Naive thymus-derived CD4-positive, alpha-beta T cell (primary cell): Measurements from ENCODE around the gene SLC12A9. TPM values are rescaled to one million over a fixed set of nuclear protein-coding genes. Genes with fewer than 3 reads are reported as not detected.
"Not testable (repeated sequence)": the region's sequence is repeated elsewhere in the genome, so short reads cannot be mapped to it uniquely, and the experiment has no call there.

Experiments
- ATAC-seq: fragments of 150-1000 bp; cut with Tn5 transposase; 2 replicates; pipeline ENCODE4 v1.10.0; 2021; ENCODE audit warnings: mild to moderate bottlenecking, moderate library complexity
- CTCF ChIA-PET: fragments of 350-600 bp; sonication (Branson Sonifier 250); formaldehyde crosslinking; loops from one replicate; lab custom pipeline; 2021; ENCODE audit warnings: antibody characterized with exemption; lab: Charles Lee
- POLR2A ChIA-PET: fragments of 350-600 bp; sonication (Branson Sonifier 250); formaldehyde crosslinking; loops from one replicate; lab custom pipeline; 2021; ENCODE audit warnings: antibody characterized with exemption, inconsistent platforms; lab: Charles Lee
- DNase-seq, 9 donors: peaks; one replicate each; pipeline versions ENCODE4 v3.0.0 to v3.0.0-alpha.2; 2020 to 2022; ENCODE audit warnings: mixed read lengths in 1 of 9
- H3K27ac ChIP-seq: one replicate; pipeline ENCODE4 v1.7.0; 2013; ENCODE audit warnings: mild to moderate bottlenecking, low read depth, low read length, moderate library complexity
- H3K27me3 ChIP-seq, 2 donors: one replicate each; pipeline ENCODE4 v1.7.0; 2013; ENCODE audit warnings: low read length in 2 of 2, mild to moderate bottlenecking in 2 of 2, moderate library complexity in 2 of 2; ENCODE audit not compliant: control insufficient read depth in 2 of 2, insufficient read depth in 2 of 2
- H3K36me3 ChIP-seq, 3 experiments: 1 replicate in 2 of 3; 2 replicates in 1 of 3; pipeline ENCODE4 v1.7.0; 2013; ENCODE audit warnings: low read length in 3 of 3, mild to moderate bottlenecking in 3 of 3, moderate library complexity in 1 of 3; ENCODE audit not compliant: insufficient read depth in 3 of 3, control insufficient read depth in 2 of 3
- H3K4me1 ChIP-seq, 2 donors: one replicate each; pipeline ENCODE4 v1.7.0; 2013; ENCODE audit warnings: low read length in 2 of 2, mild to moderate bottlenecking in 2 of 2, moderate library complexity in 1 of 2; ENCODE audit not compliant: control insufficient read depth in 2 of 2, insufficient read depth in 2 of 2
- H3K4me3 ChIP-seq: 2 replicates; pipeline ENCODE4 v1.7.0; 2013; ENCODE audit warnings: mild to moderate bottlenecking, low read length
- H3K9me3 ChIP-seq, 3 experiments: 1 replicate in 2 of 3; 2 replicates in 1 of 3; pipeline ENCODE4 v1.7.0; 2013; ENCODE audit warnings: low read length in 3 of 3; ENCODE audit not compliant: control insufficient read depth in 2 of 3
- H3K27ac Mint-ChIP-seq, 9 donors: one replicate each; pipeline ENCODE4 v1.8.0; 2020 to 2022; ENCODE audit warnings: mixed read lengths in 9 of 9, mild to moderate bottlenecking in 8 of 9, moderate library complexity in 5 of 9, inconsistent platforms in 2 of 9
- H3K27me3 Mint-ChIP-seq, 5 donors: one replicate each; pipeline ENCODE4 v1.8.0; 2021 to 2022; ENCODE audit warnings: mixed read lengths in 5 of 5, mild to moderate bottlenecking in 1 of 5
- H3K36me3 Mint-ChIP-seq, 5 donors: one replicate each; pipeline ENCODE4 v1.8.0; 2020 to 2022; ENCODE audit warnings: mixed read lengths in 5 of 5, mild to moderate bottlenecking in 3 of 5, inconsistent platforms in 1 of 5
- H3K4me1 Mint-ChIP-seq, 7 donors: one replicate each; pipeline ENCODE4 v1.8.0; 2020 to 2022; ENCODE audit warnings: mixed read lengths in 7 of 7, mild to moderate bottlenecking in 3 of 7, inconsistent platforms in 1 of 7
- H3K4me3 Mint-ChIP-seq, 10 donors: one replicate each; pipeline ENCODE4 v1.8.0; 2020 to 2022; ENCODE audit warnings: mild to moderate bottlenecking in 10 of 10, mixed read lengths in 10 of 10, moderate library complexity in 6 of 10, inconsistent platforms in 2 of 10
- H3K9me3 Mint-ChIP-seq, 11 donors: one replicate each; pipeline ENCODE4 v1.8.0; 2020 to 2022; ENCODE audit warnings: mixed read lengths in 11 of 11, mild to moderate bottlenecking in 4 of 11, inconsistent platforms in 1 of 11, moderate library complexity in 1 of 11
- intact Hi-C, 2 donors: fragments of 100-400 bp; cut with micrococcal nuclease; formaldehyde crosslinking; loops; one replicate each; pipeline ENCODE4 v1.15.1; 2023
- polyA plus RNA-seq, 2 donors: library from polyadenylated mRNA; unstranded; fragments of 300-500 nt; fragmentation: Illumina TruSeq; gene quantifications; one replicate each; pipeline ENCODE4 v1.2.3, GENCODE V29; 2021
- total RNA-seq, 6 experiments: library from RNA in 5 of 6; stranded (reverse) in 5 of 6; gene quantifications; 1 replicate in 5 of 6; 2 replicates in 1 of 6; pipeline ENCODE4 v1.2.3 and lab custom pipeline; 2021 to 2026

Gene SLC12A9
- total and polyA plus RNA-seq, 7 experiments from 2014 or later = 5.0 to 78.6 (median 58.3) TPM

DNA sequence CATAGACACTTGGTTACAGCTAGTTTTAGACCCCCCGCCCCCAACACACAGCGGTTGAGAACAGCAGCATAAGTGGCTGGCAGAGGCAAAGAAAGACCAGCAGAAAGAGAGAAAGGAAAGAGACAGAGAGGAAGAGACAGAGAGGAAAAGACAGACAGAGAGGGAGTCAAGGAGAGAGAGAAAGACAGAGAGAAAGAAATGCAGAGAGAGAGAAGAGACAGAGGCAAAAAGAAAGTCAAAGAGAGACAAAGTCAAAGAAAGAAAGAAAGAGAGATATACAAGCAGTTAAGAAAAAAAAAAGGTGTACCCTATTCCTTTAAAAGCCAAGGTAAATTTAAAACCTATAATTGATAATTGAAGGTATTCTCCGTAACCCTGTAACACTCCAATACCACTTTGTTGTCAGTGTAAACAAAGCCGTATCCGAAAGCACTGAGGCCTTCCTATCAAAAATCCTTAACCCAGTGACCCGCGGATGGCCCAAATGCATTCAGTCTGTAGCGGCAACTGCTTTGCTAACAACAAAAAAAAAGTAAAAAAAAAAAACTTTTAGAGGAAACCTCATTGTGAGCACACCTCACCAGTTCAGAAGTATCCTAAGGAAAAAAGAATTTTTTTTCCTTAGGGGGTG lies 11.9 kb upstream of the SLC12A9 start:
- H3K36me3 Mint-ChIP-seq = no peaks in the 10 kb centered on the region
- Histone ChIP-seq H3K4me3 (no peak overlapping the region), H3K27ac (no peak overlapping the region), H3K36me3 (no peaks in the 10 kb centered on the region), H3K9me3 (no peaks in the 10 kb centered on the region), H3K27me3 (no peaks in the 10 kb centered on the region), H3K4me1 (no peaks in the 10 kb centered on the region)
- CTCF ChIA-PET = no interaction called here
- peaks cover 4 to 17% (median 15%) of the 10 kb centered on the region in 7 donors for H3K4me1 Mint-ChIP-seq
- no peak overlapping the region for H3K4me3 Mint-ChIP-seq
- no peak for ATAC-seq
- POLR2A ChIA-PET = no interaction called here
- intact Hi-C loops = no loop called here
- no peaks in the 10 kb centered on the region for H3K27me3 Mint-ChIP-seq
- H3K27ac Mint-ChIP-seq = no peak overlapping the region
- DNase-seq = no peak
- peaks cover 0 to 1% (median 0%) of the 10 kb centered on the region in 11 donors for H3K9me3 Mint-ChIP-seq

DNA sequence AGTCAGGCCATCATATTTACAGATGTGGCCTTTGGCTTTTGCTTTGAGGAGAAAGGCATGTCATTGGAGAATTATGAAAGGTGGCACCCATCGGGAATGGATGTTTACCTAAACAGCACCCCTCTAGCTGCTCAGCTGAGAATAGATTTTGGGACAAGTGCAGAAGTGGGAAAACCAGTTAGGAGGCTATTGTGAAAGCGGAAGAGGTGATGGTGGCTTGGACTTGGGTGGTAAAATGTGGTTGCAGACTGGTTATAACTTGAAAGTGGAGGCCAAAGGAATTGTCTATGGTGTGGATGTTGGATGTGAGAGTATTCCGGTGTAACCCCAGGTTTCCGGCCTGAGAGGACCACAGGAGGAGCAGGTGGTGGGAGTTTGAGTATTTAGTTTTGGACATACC lies 5.2 kb upstream of the SLC12A9 start:
- no peak overlapping the region for H3K4me3 Mint-ChIP-seq
- POLR2A ChIA-PET = no interaction called here
- Histone ChIP-seq H3K27me3 (no peaks in the 10 kb centered on the region), H3K9me3 (no peaks in the 10 kb centered on the region), H3K4me3 (no peak overlapping the region), H3K4me1 (peaks cover 0 to 6% of the 10 kb centered on the region in 2 donors), H3K36me3 (no peaks in the 10 kb centered on the region), H3K27ac (no peak overlapping the region)
- CTCF ChIA-PET = interaction anchor here (0.6 kb wide), 2 partner anchors 48 to 724 kb away, joined by 3 read pairs; no protein-coding TSS in a partner anchor
- H3K27me3 Mint-ChIP-seq = no peaks in the 10 kb centered on the region
- H3K27ac Mint-ChIP-seq = no peak overlapping the region
- intact Hi-C loops = no loop called here
- no peaks in the 10 kb centered on the region for H3K9me3 Mint-ChIP-seq
- peaks cover 0 to 9% (median 5%) of the 10 kb centered on the region in 7 donors for H3K4me1 Mint-ChIP-seq
- peaks cover 0 to 7% (median 0%) of the 10 kb centered on the region in 5 donors for H3K36me3 Mint-ChIP-seq
- DNase-seq = no peak
- ATAC-seq = no peak

DNA sequence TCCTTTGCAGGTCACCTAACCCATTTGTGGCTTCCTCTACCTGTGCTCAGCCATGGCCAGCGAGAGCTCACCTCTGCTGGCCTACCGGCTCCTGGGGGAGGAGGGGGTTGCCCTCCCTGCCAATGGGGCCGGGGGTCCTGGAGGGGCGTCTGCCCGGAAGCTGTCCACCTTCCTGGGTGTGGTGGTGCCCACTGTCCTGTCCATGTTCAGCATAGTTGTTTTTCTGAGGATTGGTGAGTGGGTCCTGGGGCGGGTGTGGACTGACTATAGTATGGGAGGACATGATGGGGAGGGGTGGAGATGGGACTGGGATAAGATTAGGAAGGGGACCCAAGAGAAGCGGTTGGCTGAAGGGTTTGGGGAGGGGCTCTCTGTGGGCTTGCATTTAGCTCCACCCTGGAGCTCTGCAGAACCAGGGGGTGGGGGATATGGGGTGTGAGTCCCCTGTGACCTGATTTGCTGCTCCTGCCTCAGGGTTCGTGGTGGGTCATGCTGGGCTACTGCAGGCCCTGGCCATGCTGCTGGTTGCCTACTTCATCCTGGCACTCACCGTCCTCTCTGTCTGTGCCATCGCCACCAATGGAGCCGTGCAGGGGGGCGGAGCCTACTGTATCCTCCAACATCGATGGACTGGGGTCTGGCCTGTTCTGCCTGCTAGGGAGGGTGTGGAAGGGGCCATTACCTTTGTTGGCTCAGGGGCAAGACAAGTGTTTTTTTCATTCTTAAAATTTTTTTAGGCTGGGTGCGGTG lies 1.8 kb downstream of the SLC12A9 start:
- ChIA-PET CTCF (interaction anchor here (0.6 to 4.3 kb wide), 3 partner anchors 35 to 149 kb away, joined by 3 to 37 read pairs (median 8); partner anchors contain the start of genes POP7 and UFSP1), POLR2A (interaction anchor here (0.7 to 3.1 kb wide), 6 partner anchors 10 to 425 kb away, joined by 3 to 21 read pairs (median 4); partner anchors contain the start of genes MEPCE, NYAP1, POP7 and SRRT)
- peak overlapping the region in 3 of 9 donors; percentile 6 to 90 (median 62) for H3K27ac Mint-ChIP-seq
- ATAC-seq = no peak
- DNase-seq = no peak
- H3K9me3 Mint-ChIP-seq = no peaks in the 10 kb centered on the region
- peaks cover 0 to 37% (median 0%) of the 10 kb centered on the region in 3 experiments for H3K36me3 ChIP-seq
- H3K27me3 Mint-ChIP-seq = no peaks in the 10 kb centered on the region
- no peaks in the 10 kb centered on the region for H3K27me3 ChIP-seq
- no peak overlapping the region for H3K4me3 ChIP-seq
- peaks cover 0 to 31% (median 19%) of the 10 kb centered on the region in 7 donors for H3K4me1 Mint-ChIP-seq
- peaks cover 8 to 16% of the 10 kb centered on the region in 2 donors for H3K4me1 ChIP-seq
- peaks cover 0 to 12% (median 6%) of the 10 kb centered on the region in 5 donors for H3K36me3 Mint-ChIP-seq
- intact Hi-C loops = loop anchor here (5.0 kb wide), 2 partner anchors 162 to 377 kb away; partner anchors contain the start of genes GIGYF1 (in 1 of the 2) and TSC22D4 (in 1 of the 2)
- H3K9me3 ChIP-seq = no peaks in the 10 kb centered on the region
- peak overlapping the region in 9 of 10 donors; percentile 89 to 95 (median 92) for H3K4me3 Mint-ChIP-seq
- H3K27ac ChIP-seq = no peak overlapping the region

DNA sequence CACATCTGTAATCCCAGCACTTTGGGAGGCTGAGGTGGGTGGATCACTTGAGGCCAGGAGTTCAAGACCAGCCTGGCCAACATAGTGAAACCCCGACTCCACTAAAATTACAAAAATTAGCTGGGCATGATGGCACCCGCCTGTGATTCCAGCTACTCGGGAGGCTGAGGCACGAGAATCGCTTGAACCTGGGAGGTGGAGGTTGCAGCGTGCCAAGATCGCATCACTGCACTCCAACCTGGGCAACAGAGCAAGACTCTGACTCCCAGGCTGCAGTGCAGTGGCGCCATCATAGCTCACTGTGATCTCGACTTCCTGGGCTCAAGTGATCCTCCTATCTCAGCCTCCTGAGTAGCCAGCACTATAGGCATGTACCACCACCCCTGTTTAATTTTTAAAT lies 2.4 kb downstream of the SLC12A9 start:
- H3K27ac Mint-ChIP-seq, CTCF ChIA-PET, H3K27me3 ChIP-seq, ATAC-seq, H3K9me3 ChIP-seq, H3K9me3 Mint-ChIP-seq, H3K27me3 Mint-ChIP-seq, H3K27ac ChIP-seq, H3K4me3 ChIP-seq, DNase-seq: not testable (repeated sequence)
- Histone ChIP-seq H3K36me3 (peaks cover 0 to 43% (median 0%) of the 10 kb centered on the region in 3 experiments), H3K4me1 (peaks cover 8 to 16% of the 10 kb centered on the region in 2 donors)
- Mint-ChIP-seq H3K4me1 (peaks cover 0 to 31% (median 19%) of the 10 kb centered on the region in 7 donors), H3K36me3 (peaks cover 0 to 16% (median 9%) of the 10 kb centered on the region in 5 donors), H3K4me3 (peak overlapping the region in 1 of 10 donors; percentile 13)
- POLR2A ChIA-PET = interaction anchor here (1.8 to 2.1 kb wide), 2 partner anchors 9 to 20 kb away, joined by 4 to 10 read pairs; partner anchors contain the start of gene SRRT
- intact Hi-C loops = loop anchor here (5.0 kb wide), 2 partner anchors 163 to 378 kb away; partner anchors contain the start of genes GIGYF1 (in 1 of the 2) and TSC22D4 (in 1 of the 2)

DNA sequence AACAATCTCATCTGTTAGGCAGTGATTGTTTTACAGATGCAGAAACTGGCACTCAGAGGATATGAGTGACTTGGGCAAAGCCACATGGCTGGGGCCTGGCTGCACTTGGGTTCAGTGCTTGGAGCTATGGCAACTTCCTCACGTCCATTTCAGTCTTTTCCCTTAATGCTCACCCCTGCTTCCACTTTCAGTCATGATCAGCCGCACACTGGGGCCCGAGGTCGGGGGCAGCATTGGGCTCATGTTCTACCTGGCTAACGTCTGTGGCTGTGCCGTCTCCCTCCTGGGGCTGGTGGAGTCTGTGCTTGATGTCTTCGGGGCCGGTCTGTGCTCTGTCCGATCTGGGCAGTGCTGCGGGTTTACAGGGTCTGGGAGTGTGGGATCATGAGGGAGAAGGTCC lies 3.0 kb downstream of the SLC12A9 start:
- H3K4me1 ChIP-seq = peaks cover 8 to 16% of the 10 kb centered on the region in 2 donors
- peaks cover 0 to 31% (median 19%) of the 10 kb centered on the region in 7 donors for H3K4me1 Mint-ChIP-seq
- no peak overlapping the region for H3K27ac ChIP-seq
- peaks cover 0 to 49% (median 5%) of the 10 kb centered on the region in 3 experiments for H3K36me3 ChIP-seq
- H3K9me3 ChIP-seq = no peaks in the 10 kb centered on the region
- no peak for DNase-seq
- CTCF ChIA-PET = no interaction called here
- intact Hi-C loops = no loop called here
- H3K27me3 ChIP-seq = no peaks in the 10 kb centered on the region
- H3K27ac Mint-ChIP-seq = peak overlapping the region in 2 of 9 donors; percentile 23 to 34
- H3K36me3 Mint-ChIP-seq = peaks cover under 1 to 20% (median 11%) of the 10 kb centered on the region in 5 donors
- POLR2A ChIA-PET = no interaction called here
- no peak overlapping the region for H3K4me3 ChIP-seq
- H3K27me3 Mint-ChIP-seq = no peaks in the 10 kb centered on the region
- no peaks in the 10 kb centered on the region for H3K9me3 Mint-ChIP-seq
- no peak for ATAC-seq
- peak overlapping the region in 1 of 10 donors; percentile 53 for H3K4me3 Mint-ChIP-seq

DNA sequence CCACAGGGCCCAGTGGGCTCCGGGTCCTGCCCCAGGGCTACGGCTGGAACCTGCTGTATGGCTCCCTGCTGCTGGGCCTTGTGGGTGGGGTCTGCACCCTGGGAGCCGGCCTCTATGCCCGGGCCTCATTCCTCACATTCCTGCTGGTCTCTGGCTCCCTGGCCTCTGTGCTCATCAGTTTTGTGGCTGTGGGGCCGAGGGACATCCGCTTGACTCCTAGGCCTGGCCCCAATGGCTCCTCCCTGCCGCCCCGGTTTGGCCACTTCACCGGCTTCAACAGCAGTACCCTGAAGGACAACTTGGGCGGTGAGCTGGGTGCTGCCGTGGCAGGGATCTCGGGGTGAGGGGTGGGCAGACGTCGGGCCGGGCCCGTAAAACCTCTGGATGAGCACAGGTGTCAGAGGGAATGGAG lies 4.4 kb downstream of the SLC12A9 start:
- H3K4me1 Mint-ChIP-seq = peaks cover 0 to 25% (median 15%) of the 10 kb centered on the region in 7 donors
- H3K27ac ChIP-seq = no peak overlapping the region
- no peaks in the 10 kb centered on the region for H3K27me3 ChIP-seq
- H3K4me1 ChIP-seq = peaks cover 8 to 10% of the 10 kb centered on the region in 2 donors
- H3K36me3 Mint-ChIP-seq = peaks cover 6 to 25% (median 15%) of the 10 kb centered on the region in 5 donors
- ATAC-seq = no peak
- no peak overlapping the region for H3K4me3 Mint-ChIP-seq
- no peak overlapping the region for H3K4me3 ChIP-seq
- CTCF ChIA-PET = no interaction called here
- peak overlapping the region in 1 of 9 donors; percentile 51 for H3K27ac Mint-ChIP-seq
- no peaks in the 10 kb centered on the region for H3K27me3 Mint-ChIP-seq
- intact Hi-C loops = no loop called here
- DNase-seq = no peak
- no peaks in the 10 kb centered on the region for H3K9me3 ChIP-seq
- POLR2A ChIA-PET = interaction anchor here (1.5 kb wide), 1 partner anchor 18 kb away, joined by 4 read pairs; the partner anchor contains the start of gene SRRT
- H3K9me3 Mint-ChIP-seq = no peaks in the 10 kb centered on the region
- peaks cover 0 to 62% (median 5%) of the 10 kb centered on the region in 3 experiments for H3K36me3 ChIP-seq
